Lung (tissue), 12 donors: ENCODE results near the gene JAK3. TPM values are rescaled to one million over a fixed set of nuclear protein-coding genes. Genes with fewer than 3 reads are reported as not detected.

Experiments used
- ATAC-seq: fragments of 200-7000 bp; cut with Tn5 transposase; one replicate; pipeline ENCODE4 v1.9.1; 2020; ENCODE audit warnings: moderate number of reproducible peaks; ENCODE audit not compliant: insufficient read depth, low FRiP score
- DNase-seq, 3 donors: peaks; one replicate each; pipeline ENCODE4 v3.0.0-alpha.2; 2013 to 2017
- H3K27ac ChIP-seq, 2 donors: one replicate each; pipeline ENCODE4 v1.5.1; 2013; ENCODE audit warnings: mild to moderate bottlenecking in 2 of 2, moderate library complexity in 2 of 2, control low read depth in 1 of 2, inconsistent platforms in 1 of 2, low read depth in 1 of 2, low read length in 1 of 2
- H3K27me3 ChIP-seq, 3 donors: one replicate each; pipeline ENCODE4 v1.5.1; 2013; ENCODE audit warnings: low read length in 2 of 3; ENCODE audit not compliant: control insufficient read depth in 3 of 3, insufficient read depth in 3 of 3
- H3K36me3 ChIP-seq, 4 donors: one replicate each; pipeline ENCODE4 v1.5.1; 2013; ENCODE audit warnings: low read length in 4 of 4, mild to moderate bottlenecking in 1 of 4, moderate library complexity in 1 of 4; ENCODE audit not compliant: control insufficient read depth in 4 of 4, insufficient read depth in 4 of 4
- H3K4me1 ChIP-seq, 5 donors: one replicate each; pipeline ENCODE4 v1.5.1; 2013; ENCODE audit warnings: low read length in 5 of 5, mild to moderate bottlenecking in 2 of 5, moderate library complexity in 1 of 5; ENCODE audit not compliant: control insufficient read depth in 5 of 5, insufficient read depth in 5 of 5
- H3K4me3 ChIP-seq: one replicate; pipeline ENCODE4 v1.5.1; 2013; ENCODE audit warnings: mild to moderate bottlenecking, control low read depth, moderate library complexity
- H3K9ac ChIP-seq, 2 donors: one replicate each; pipeline ENCODE4 v1.5.1; 2013; ENCODE audit warnings: low read length in 2 of 2, control low read depth in 1 of 2; ENCODE audit not compliant: insufficient read depth in 1 of 2
- H3K9me3 ChIP-seq, 4 donors: one replicate each; pipeline ENCODE4 v1.5.1; 2013; ENCODE audit warnings: low read length in 3 of 4, mild to moderate bottlenecking in 1 of 4, moderate library complexity in 1 of 4; ENCODE audit not compliant: control insufficient read depth in 4 of 4, insufficient read depth in 3 of 4
- WGBS, 2 donors: extraction: QIAGEN DNeasy Blood & Tissue Kit; methylation state at CpG; one replicate each; pipeline ENCODE4 v1.1.7; 2013; 5-methylcytosine and 5-hydroxymethylcytosine counted together
- polyA plus RNA-seq, 2 donors: library from polyadenylated mRNA; stranded (reverse); fragments of 200-250 nt; gene quantifications; one replicate each; pipeline ENCODE4 v1.2.1, GENCODE V29; 2013
- total RNA-seq, 2 donors: library from RNA; depleted of rRNA in 1 of 2; stranded (reverse); fragments of >200 nt in 1 of 2; gene quantifications; one replicate each; pipeline ENCODE4 v1.2.1, GENCODE V29; 2014 to 2021
- TF ChIP-seq, protein P1 (sequence below): IDR thresholded peaks from 2 replicates; pipeline ENCODE4 v1.5.1; 2012; ENCODE audit warnings: mild to moderate bottlenecking; ENCODE audit errors: control extremely low read depth, extremely low read depth
- donor health status: control.
- donor health status: control.
- donor health status: Bipolar disorder and iron deficiency.
- donor health status: healthy.
- donor health status: DM: yes; HTN: yes; CAD: no.

JAK3 gene
- total and polyA plus RNA-seq, 4 donors, result 5.2 to 32.5 (median 18.0) TPM

DNA sequence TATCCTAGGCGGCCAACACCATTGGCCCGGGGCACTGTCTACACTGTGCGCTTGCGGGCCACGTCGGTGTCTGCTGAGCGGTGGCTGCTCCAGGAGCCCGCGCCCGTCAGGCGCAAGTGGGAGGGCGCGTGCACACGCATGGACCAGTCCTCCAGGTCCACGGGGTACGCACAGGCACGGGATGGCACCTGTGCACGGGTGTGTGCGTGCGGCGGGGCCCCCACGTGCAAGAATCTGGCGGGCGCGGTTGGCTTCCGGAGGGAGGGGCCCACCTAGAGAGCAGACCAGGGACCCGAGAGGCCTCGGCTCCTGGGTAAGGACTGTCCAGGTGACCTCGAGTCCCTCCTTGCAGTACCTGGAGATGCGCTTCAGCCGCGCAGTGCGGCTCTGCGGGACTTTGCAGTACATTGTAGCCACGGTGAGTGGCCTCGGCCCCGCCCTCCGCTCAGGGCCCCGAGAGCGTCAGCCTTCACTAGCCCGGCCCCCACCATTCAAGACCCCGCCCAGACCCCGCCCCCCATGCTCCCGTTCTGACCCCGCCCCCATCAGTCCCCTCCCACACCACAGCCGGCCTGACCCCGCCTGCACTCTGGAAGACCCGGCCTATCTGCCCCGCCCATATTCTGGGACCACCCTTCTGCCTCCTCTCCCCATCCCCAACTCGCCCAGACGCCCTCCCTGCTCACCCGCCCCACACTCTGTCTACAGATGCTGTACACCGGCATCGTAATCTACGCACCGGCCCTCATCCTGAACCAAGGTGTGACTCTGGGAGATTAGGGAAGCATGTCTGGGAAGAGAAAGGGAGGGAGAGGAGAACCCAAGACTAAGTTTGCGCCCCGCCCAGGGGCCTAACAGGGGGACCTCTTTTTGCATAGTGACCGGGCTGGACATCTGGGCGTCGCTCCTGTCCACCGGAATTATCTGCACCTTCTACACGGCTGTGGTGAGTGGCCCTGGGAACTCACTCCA, 26.3 kb upstream of the JAK3 start:
- Histone ChIP-seq H3K4me3 (no peak overlapping the region), H3K36me3 (no peaks in the 10 kb centered on the region), H3K4me1 (peaks cover 0 to 9% (median 0%) of the 10 kb centered on the region in 5 donors), H3K27me3 (peaks cover 0 to 54% (median 30%) of the 10 kb centered on the region in 3 donors), H3K9me3 (peaks cover 0 to 1% (median 0%) of the 10 kb centered on the region in 4 donors), H3K9ac (no peak overlapping the region), H3K27ac (no peak overlapping the region)
- WGBS, 2 donors, result 9 to 10% methylated on average over 59 to 63 of the region's 63 CpGs
- ATAC-seq (peak; percentile 23), DNase-seq (no peak)
- TF ChIP-seq, protein P1, sequence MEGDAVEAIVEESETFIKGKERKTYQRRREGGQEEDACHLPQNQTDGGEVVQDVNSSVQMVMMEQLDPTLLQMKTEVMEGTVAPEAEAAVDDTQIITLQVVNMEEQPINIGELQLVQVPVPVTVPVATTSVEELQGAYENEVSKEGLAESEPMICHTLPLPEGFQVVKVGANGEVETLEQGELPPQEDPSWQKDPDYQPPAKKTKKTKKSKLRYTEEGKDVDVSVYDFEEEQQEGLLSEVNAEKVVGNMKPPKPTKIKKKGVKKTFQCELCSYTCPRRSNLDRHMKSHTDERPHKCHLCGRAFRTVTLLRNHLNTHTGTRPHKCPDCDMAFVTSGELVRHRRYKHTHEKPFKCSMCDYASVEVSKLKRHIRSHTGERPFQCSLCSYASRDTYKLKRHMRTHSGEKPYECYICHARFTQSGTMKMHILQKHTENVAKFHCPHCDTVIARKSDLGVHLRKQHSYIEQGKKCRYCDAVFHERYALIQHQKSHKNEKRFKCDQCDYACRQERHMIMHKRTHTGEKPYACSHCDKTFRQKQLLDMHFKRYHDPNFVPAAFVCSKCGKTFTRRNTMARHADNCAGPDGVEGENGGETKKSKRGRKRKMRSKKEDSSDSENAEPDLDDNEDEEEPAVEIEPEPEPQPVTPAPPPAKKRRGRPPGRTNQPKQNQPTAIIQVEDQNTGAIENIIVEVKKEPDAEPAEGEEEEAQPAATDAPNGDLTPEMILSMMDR, result no peak

DNA sequence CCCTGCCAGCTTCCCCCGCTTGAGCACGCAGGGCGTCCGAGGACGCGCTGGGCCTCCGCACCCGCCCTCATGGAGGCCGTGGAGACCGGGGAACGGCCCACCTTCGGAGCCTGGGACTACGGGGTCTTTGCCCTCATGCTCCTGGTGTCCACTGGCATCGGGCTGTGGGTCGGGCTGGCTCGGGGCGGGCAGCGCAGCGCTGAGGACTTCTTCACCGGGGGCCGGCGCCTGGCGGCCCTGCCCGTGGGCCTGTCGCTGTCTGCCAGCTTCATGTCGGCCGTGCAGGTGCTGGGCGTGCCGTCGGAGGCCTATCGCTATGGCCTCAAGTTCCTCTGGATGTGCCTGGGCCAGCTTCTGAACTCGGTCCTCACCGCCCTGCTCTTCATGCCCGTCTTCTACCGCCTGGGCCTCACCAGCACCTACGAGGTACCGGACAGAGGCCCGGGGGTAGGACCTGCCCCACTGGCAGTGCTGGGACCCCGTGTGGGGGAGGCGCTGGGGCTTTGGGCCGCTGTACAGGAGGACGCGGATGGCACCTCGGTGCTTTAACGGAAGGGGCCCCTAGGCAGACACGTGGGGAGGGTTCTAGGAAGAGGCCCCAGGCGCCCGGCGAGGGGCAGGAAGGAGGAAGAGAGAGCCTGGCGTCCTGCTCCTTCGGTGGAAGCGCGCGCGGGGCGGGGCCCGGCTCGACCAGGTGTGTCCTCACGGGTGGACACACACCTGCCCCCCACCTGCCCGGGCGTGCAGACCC, 24.6 kb upstream of the JAK3 start:
- Histone ChIP-seq H3K9me3 (peaks cover 0 to 1% (median 0%) of the 10 kb centered on the region in 4 donors), H3K9ac (no peak overlapping the region), H3K27ac (no peak overlapping the region), H3K4me1 (peaks cover 0 to 9% (median 0%) of the 10 kb centered on the region in 5 donors), H3K4me3 (no peak overlapping the region), H3K27me3 (peaks cover 0 to 60% (median 37%) of the 10 kb centered on the region in 3 donors), H3K36me3 (no peaks in the 10 kb centered on the region)
- DNase-seq, result no peak
- TF ChIP-seq, protein P1, result no peak
- no peak for ATAC-seq
- 2 to 5% methylated on average over 46 to 61 of the region's 61 CpGs for WGBS, 2 donors

DNA sequence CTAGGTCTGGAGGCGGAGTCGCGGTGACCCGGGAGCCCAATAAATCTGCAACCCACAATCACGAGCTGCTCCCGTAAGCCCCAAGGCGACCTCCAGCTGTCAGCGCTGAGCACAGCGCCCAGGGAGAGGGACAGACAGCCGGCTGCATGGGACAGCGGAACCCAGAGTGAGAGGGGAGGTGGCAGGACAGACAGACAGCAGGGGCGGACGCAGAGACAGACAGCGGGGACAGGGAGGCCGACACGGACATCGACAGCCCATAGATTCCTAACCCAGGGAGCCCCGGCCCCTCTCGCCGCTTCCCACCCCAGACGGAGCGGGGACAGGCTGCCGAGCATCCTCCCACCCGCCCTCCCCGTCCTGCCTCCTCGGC, 24.1 kb upstream of the JAK3 start, which contains the start of gene SLC5A5:
Gene SLC5A5, plus strand, starts transcription at position 68 of the 373 bp plus-strand sequence. CDS start 375 bp downstream, outside the sequence.
- DNase-seq, result no peak
- Histone ChIP-seq H3K27me3 (peaks cover 0 to 60% (median 37%) of the 10 kb centered on the region in 3 donors), H3K4me3 (no peak within 1 kb of the TSS), H3K9me3 (peaks cover 0 to 1% (median 0%) of the 10 kb centered on the region in 4 donors), H3K36me3 (no peaks in the 10 kb centered on the region), H3K4me1 (peaks cover 0 to 9% (median 0%) of the 10 kb centered on the region in 5 donors), H3K27ac (no peak within 1 kb of the TSS), H3K9ac (no peak within 1 kb of the TSS)
- no peak for ATAC-seq
- 3 to 4% methylated on average over 25 to 26 of the region's 26 CpGs for WGBS, 2 donors
- TF ChIP-seq, protein P1, result no peak
